K562 (cell line): Measurements from ENCODE around the gene NTRK2. TPM values are rescaled to one million over a fixed set of nuclear protein-coding genes. Genes with fewer than 3 reads are reported as not detected.

ENCODE experiments used
- ATAC-seq: fragments of 200-7000 bp; cut with Tn5 transposase; 3 replicates; pipeline ENCODE4 v1.9.1; 2020; ENCODE audit warnings: moderate library complexity
- BruUV-seq: library from RNA; stranded (reverse); fragments of 400-500 nt; replicated peaks from 2 replicates; lab custom pipeline; 2021; lab: Mats Ljungman, UMichigan
- CTCF ChIA-PET: fragments of 300-600 bp; formaldehyde crosslinking; extraction: SDS; loops from one replicate; lab custom pipeline; 2021; ENCODE audit warnings: low intra/inter-chr PET ratio; lab: Yijun Ruan, JAX
- POLR2A ChIA-PET: fragments of 300-600, 350-650 bp; sonication (Branson Sonifier 250); formaldehyde crosslinking; extraction: SDS; loops from one replicate; lab custom pipeline; 2021; ENCODE audit warnings: antibody characterized with exemption, inconsistent platforms; lab: Yijun Ruan, JAX
- DNase-seq, 4 experiments: peaks; one replicate each; pipeline versions ENCODE4 v3.0.0 to v3.0.0-alpha.2; 2011 to 2018; ENCODE audit warnings: low spot score in 3 of 4, mixed read lengths in 3 of 4; ENCODE audit errors: extremely low read depth in 1 of 4
- FAIRE-seq: peaks from 2 replicates; lab custom pipeline; 2011; peaks lifted over from hg19 to GRCh38; lab: Jason Lieb, UNC
- H2AFZ ChIP-seq: 2 replicates; pipeline ENCODE4 v1.6.0; 2011; ENCODE audit warnings: low read depth, low read length, control low read depth, inconsistent platforms
- H3K27ac ChIP-seq: fragments of 200-600 bp; 3 replicates; pipeline ENCODE4 v1.8.0; 2011; ENCODE audit warnings: low read depth, mild to moderate bottlenecking, control low read depth, inconsistent platforms, low read length, moderate library complexity, mixed read lengths; ENCODE audit errors: extremely low read depth
- H3K27me3 ChIP-seq, 2 experiments: fragments of 300-600 bp in 1 of 2; 2 replicates in 1 of 2; 3 replicates in 1 of 2; pipeline versions ENCODE4 v1.6.0 to v1.8.0; 2011; ENCODE audit warnings: inconsistent platforms in 2 of 2, low read length in 2 of 2, mild to moderate bottlenecking in 1 of 2, mixed read lengths in 1 of 2, moderate library complexity in 1 of 2; ENCODE audit not compliant: control insufficient read depth in 2 of 2, insufficient read depth in 2 of 2
- H3K36me3 ChIP-seq: fragments of 300-600 bp; 3 replicates; pipeline ENCODE4 v1.8.0; 2011; ENCODE audit warnings: mild to moderate bottlenecking, low read length, inconsistent platforms; ENCODE audit not compliant: control insufficient read depth, insufficient read depth
- H3K4me1 ChIP-seq, 2 experiments: fragments of 200-600 bp in 1 of 2; replicated peaks in 1 of 2; 2 replicates in 1 of 2; 3 replicates in 1 of 2; pipeline versions ENCODE4 v1.5.1 to v1.8.0; 2011; ENCODE audit warnings: inconsistent platforms in 2 of 2, low read length in 2 of 2, mild to moderate bottlenecking in 1 of 2, mixed read lengths in 1 of 2, moderate library complexity in 1 of 2; ENCODE audit not compliant: control insufficient read depth in 2 of 2, insufficient read depth in 2 of 2
- H3K4me2 ChIP-seq: 2 replicates; pipeline ENCODE4 v1.6.1; 2011; ENCODE audit warnings: low read length, control low read depth, inconsistent platforms, mixed read lengths; ENCODE audit not compliant: insufficient read depth
- H3K4me3 ChIP-seq: fragments of 200-600 bp; sonication (generic), shearing (Covaris generic); 2 replicates; pipeline ENCODE4 v1.5.1; 2016; ENCODE audit warnings: control low read depth, inconsistent platforms
- H3K79me2 ChIP-seq: fragments of 200-600 bp; 3 replicates; pipeline ENCODE4 v1.8.0; 2011; ENCODE audit warnings: low read length, inconsistent platforms; ENCODE audit not compliant: control insufficient read depth, insufficient read depth
- H3K9ac ChIP-seq, 2 experiments: 2 replicates each; pipeline versions ENCODE4 v1.6.0 to v1.6.1; 2011; ENCODE audit warnings: low read depth in 2 of 2, low read length in 2 of 2, control low read depth in 1 of 2, inconsistent platforms in 1 of 2, mild to moderate bottlenecking in 1 of 2, mixed read lengths in 1 of 2; ENCODE audit not compliant: insufficient read depth in 1 of 2
- H3K9me1 ChIP-seq: one replicate; pipeline ENCODE4 v1.6.0; 2011; ENCODE audit warnings: inconsistent platforms, mild to moderate bottlenecking, low read length, moderate library complexity; ENCODE audit not compliant: control insufficient read depth, insufficient read depth
- H3K9me3 ChIP-seq: replicated peaks from 2 replicates; pipeline ENCODE4 v1.5.1; 2011; ENCODE audit warnings: low read depth, low read length, inconsistent platforms; ENCODE audit not compliant: control insufficient read depth, insufficient read depth
- H4K20me1 ChIP-seq: replicated peaks from 2 replicates; pipeline ENCODE4 v1.6.1; 2011; ENCODE audit warnings: low read length, inconsistent platforms, mixed read lengths; ENCODE audit not compliant: control insufficient read depth, insufficient read depth
- NCOA1 ChIP-seq: fragments of 450-650 bp; IDR thresholded peaks from 2 replicates; pipeline ENCODE4 v1.6.1; 2016; ENCODE audit warnings: low read depth
- WGBS: fragments of 100-300 bp; shearing (Covaris generic); methylation state at CpG from one replicate; pipeline ENCODE4 v1.1.6; 2016; ENCODE audit warnings: low coverage, mixed read lengths; ENCODE audit not compliant: insufficient coverage; ENCODE audit errors: missing lambda C conversion rate; 5-methylcytosine and 5-hydroxymethylcytosine counted together
- in situ Hi-C: fragments of 300-500 bp; cut with MboI; formaldehyde crosslinking; loops from 4 replicates; pipeline ENCODE4 v1.15.0; 2018; ENCODE audit warnings: inconsistent platforms, mixed read lengths
- intact Hi-C: fragments of 100-400 bp; cut with micrococcal nuclease; formaldehyde crosslinking; loops from 2 replicates; pipeline ENCODE4 v1.14.2; 2022
- polyA plus RNA-seq, 8 experiments: library from polyadenylated mRNA; depleted of rRNA in 4 of 8; stranded (reverse) in 5 of 8; unstranded in 3 of 8; fragments of >200 nt; fragmentation: Nextera tagmentation in 2 of 8; fragmentation: Illumina TruSeq in 1 of 8; extraction: Ambion mirVana in 2 of 8; extraction: Trizol in 1 of 8; gene quantifications; 2 replicates each; pipeline versions ENCODE4 v1.2.1 to v1.2.3, GENCODE V29; 2011 to 2014; ENCODE audit warnings: inconsistent platforms in 1 of 8, missing spikeins in 1 of 8
- total RNA-seq, 7 experiments: library from RNA; depleted of rRNA in 6 of 7; stranded (reverse); fragments of >200 nt in 6 of 7; fragmentation: Illumina TruSeq in 2 of 7; extraction: Trizol in 2 of 7; gene quantifications; 2 replicates each; pipeline versions ENCODE4 v1.2.1 to v1.2.3, GENCODE V29; 2011 to 2021; ENCODE audit warnings: low replicate concordance in 1 of 7
- TF ChIP-seq, protein P1 (sequence below): fragments of 450-650 bp; IDR thresholded peaks from 2 replicates; pipeline ENCODE4 v1.7.1; 2018; ENCODE audit warnings: mild to moderate bottlenecking, low read depth; ENCODE audit not compliant: partially characterized antibody
- TF ChIP-seq, protein P2 (sequence below), 2 experiments: IDR thresholded peaks; 2 replicates each; pipeline ENCODE4 v1.6.1; 2012; ENCODE audit warnings: improper control_type of control experiment in 2 of 2, low read depth in 2 of 2, low read length in 2 of 2, borderline replicate concordance in 1 of 2
- TF ChIP-seq, protein P3 (sequence below), 2 experiments: fragments of 450-650 bp in 1 of 2; sonication (generic) in 1 of 2; formaldehyde crosslinking; conservative IDR thresholded peaks; 2 replicates each; pipeline versions ENCODE4 v1.4.0 to v1.8.1; 2020 to 2022; ENCODE audit warnings: mild to moderate bottlenecking in 1 of 2, missing genetic modification reagents in 1 of 2
- TF ChIP-seq, protein P4 (sequence below): fragments of 450-650 bp; IDR thresholded peaks from 2 replicates; pipeline ENCODE4 v1.6.1; 2016
- TF ChIP-seq, protein P5 (sequence below): fragments of 450-650 bp; IDR thresholded peaks from 2 replicates; pipeline ENCODE4 v1.6.1; 2017; ENCODE audit warnings: antibody characterized with exemption, mild to moderate bottlenecking

NTRK2 gene
- total and polyA plus RNA-seq, 9 of the 15 experiments (the other 6 are each of a cell fraction or from before 2014, with no cell fraction given) = not detected

DNA sequence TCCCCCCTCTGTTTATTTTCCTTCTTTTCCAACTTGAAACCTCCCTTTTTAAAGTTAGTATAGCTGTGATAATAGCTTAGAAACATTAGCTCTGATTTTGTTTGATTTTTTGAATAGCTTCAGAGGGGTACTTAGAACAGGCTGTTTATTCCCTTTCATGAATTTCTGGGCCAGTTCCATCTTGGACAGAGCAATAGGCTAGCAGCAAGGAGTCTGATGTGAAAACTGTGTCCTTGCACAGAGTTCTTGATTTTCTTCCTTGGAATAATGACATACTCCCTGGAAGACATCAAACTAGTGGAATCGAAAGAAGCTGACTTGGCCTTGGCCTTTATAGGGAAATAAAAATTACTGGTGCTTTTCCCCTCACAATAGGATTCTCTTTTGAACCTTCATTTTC, 32.9 kb downstream of the NTRK2 start:
- Histone ChIP-seq H3K4me3 (no peak overlapping the region), H3K27ac (no peak overlapping the region), H3K36me3 (no peaks in the 10 kb centered on the region), H3K4me2 (no peak overlapping the region), H3K79me2 (no peaks in the 10 kb centered on the region), H3K9me1 (no peaks in the 10 kb centered on the region), H4K20me1 (no peaks in the 10 kb centered on the region), H3K4me1 (no peaks in the 10 kb centered on the region), H3K9me3 (no peaks in the 10 kb centered on the region), H2AFZ (no peak overlapping the region), H3K27me3 (no peaks in the 10 kb centered on the region), H3K9ac (no peak overlapping the region)
- intact Hi-C loops = no loop called here
- ATAC-seq (no peak), FAIRE-seq (no peak), DNase-seq (no peak)
- POLR2A ChIA-PET = no interaction called here
- WGBS = no CpG with 5 or more reads among the region's 1 CpG
- TF ChIP-seq, protein P1, sequence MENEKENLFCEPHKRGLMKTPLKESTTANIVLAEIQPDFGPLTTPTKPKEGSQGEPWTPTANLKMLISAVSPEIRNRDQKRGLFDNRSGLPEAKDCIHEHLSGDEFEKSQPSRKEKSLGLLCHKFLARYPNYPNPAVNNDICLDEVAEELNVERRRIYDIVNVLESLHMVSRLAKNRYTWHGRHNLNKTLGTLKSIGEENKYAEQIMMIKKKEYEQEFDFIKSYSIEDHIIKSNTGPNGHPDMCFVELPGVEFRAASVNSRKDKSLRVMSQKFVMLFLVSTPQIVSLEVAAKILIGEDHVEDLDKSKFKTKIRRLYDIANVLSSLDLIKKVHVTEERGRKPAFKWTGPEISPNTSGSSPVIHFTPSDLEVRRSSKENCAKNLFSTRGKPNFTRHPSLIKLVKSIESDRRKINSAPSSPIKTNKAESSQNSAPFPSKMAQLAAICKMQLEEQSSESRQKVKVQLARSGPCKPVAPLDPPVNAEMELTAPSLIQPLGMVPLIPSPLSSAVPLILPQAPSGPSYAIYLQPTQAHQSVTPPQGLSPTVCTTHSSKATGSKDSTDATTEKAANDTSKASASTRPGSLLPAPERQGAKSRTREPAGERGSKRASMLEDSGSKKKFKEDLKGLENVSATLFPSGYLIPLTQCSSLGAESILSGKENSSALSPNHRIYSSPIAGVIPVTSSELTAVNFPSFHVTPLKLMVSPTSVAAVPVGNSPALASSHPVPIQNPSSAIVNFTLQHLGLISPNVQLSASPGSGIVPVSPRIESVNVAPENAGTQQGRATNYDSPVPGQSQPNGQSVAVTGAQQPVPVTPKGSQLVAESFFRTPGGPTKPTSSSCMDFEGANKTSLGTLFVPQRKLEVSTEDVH = no peak
- TF ChIP-seq, protein P2, sequence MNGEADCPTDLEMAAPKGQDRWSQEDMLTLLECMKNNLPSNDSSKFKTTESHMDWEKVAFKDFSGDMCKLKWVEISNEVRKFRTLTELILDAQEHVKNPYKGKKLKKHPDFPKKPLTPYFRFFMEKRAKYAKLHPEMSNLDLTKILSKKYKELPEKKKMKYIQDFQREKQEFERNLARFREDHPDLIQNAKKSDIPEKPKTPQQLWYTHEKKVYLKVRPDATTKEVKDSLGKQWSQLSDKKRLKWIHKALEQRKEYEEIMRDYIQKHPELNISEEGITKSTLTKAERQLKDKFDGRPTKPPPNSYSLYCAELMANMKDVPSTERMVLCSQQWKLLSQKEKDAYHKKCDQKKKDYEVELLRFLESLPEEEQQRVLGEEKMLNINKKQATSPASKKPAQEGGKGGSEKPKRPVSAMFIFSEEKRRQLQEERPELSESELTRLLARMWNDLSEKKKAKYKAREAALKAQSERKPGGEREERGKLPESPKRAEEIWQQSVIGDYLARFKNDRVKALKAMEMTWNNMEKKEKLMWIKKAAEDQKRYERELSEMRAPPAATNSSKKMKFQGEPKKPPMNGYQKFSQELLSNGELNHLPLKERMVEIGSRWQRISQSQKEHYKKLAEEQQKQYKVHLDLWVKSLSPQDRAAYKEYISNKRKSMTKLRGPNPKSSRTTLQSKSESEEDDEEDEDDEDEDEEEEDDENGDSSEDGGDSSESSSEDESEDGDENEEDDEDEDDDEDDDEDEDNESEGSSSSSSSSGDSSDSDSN (IDR thresholded peaks at IDR 0.05; ENCODE audit: borderline replicate concordance in 1 of 2, low read depth in 2 of 2, low read length in 2 of 2) = no peak
- TF ChIP-seq, protein P3, sequence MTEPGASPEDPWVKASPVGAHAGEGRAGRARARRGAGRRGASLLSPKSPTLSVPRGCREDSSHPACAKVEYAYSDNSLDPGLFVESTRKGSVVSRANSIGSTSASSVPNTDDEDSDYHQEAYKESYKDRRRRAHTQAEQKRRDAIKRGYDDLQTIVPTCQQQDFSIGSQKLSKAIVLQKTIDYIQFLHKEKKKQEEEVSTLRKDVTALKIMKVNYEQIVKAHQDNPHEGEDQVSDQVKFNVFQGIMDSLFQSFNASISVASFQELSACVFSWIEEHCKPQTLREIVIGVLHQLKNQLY (CRISPR knock-in tag; conservative IDR thresholded peaks at IDR 0.05) = no peak
- TF ChIP-seq, protein P4, sequence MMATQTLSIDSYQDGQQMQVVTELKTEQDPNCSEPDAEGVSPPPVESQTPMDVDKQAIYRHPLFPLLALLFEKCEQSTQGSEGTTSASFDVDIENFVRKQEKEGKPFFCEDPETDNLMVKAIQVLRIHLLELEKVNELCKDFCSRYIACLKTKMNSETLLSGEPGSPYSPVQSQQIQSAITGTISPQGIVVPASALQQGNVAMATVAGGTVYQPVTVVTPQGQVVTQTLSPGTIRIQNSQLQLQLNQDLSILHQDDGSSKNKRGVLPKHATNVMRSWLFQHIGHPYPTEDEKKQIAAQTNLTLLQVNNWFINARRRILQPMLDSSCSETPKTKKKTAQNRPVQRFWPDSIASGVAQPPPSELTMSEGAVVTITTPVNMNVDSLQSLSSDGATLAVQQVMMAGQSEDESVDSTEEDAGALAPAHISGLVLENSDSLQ = no peak
- TF ChIP-seq, protein P5, sequence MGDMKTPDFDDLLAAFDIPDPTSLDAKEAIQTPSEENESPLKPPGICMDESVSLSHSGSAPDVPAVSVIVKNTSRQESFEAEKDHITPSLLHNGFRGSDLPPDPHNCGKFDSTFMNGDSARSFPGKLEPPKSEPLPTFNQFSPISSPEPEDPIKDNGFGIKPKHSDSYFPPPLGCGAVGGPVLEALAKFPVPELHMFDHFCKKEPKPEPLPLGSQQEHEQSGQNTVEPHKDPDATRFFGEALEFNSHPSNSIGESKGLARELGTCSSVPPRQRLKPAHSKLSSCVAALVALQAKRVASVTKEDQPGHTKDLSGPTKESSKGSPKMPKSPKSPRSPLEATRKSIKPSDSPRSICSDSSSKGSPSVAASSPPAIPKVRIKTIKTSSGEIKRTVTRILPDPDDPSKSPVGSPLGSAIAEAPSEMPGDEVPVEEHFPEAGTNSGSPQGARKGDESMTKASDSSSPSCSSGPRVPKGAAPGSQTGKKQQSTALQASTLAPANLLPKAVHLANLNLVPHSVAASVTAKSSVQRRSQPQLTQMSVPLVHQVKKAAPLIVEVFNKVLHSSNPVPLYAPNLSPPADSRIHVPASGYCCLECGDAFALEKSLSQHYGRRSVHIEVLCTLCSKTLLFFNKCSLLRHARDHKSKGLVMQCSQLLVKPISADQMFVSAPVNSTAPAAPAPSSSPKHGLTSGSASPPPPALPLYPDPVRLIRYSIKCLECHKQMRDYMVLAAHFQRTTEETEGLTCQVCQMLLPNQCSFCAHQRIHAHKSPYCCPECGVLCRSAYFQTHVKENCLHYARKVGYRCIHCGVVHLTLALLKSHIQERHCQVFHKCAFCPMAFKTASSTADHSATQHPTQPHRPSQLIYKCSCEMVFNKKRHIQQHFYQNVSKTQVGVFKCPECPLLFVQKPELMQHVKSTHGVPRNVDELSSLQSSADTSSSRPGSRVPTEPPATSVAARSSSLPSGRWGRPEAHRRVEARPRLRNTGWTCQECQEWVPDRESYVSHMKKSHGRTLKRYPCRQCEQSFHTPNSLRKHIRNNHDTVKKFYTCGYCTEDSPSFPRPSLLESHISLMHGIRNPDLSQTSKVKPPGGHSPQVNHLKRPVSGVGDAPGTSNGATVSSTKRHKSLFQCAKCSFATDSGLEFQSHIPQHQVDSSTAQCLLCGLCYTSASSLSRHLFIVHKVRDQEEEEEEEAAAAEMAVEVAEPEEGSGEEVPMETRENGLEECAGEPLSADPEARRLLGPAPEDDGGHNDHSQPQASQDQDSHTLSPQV = no peak
- no peak for TF ChIP-seq NCOA1
- BruUV-seq = no TSS peak
- CTCF ChIA-PET = no interaction called here
- in situ Hi-C loops = no loop called here
